HCT116 (cell line): ENCODE data around the gene HMGXB3. TPM values are rescaled to one million over a fixed set of nuclear protein-coding genes. Genes with fewer than 3 reads are reported as not detected.

Experiments
- ATAC-seq: fragments of 200-7000 bp; cut with Tn5 transposase; 2 replicates; pipeline ENCODE4 v1.9.1; 2020; ENCODE audit warnings: mild to moderate bottlenecking, moderate library complexity
- BruUV-seq: library from RNA; stranded (reverse); fragments of 400-500 nt; replicated peaks from 2 replicates; lab custom pipeline; 2021; lab: Mats Ljungman, UMichigan
- CTCF ChIA-PET: fragments of 300-600 bp; sonication (Branson Sonifier 250); formaldehyde crosslinking; loops from one replicate; lab custom pipeline; 2021; ENCODE audit warnings: antibody characterized with exemption; lab: Charles Lee
- POLR2A ChIA-PET: fragments of 300-600, 350-600 bp; sonication (Branson Sonifier 250); formaldehyde crosslinking; loops from one replicate; lab custom pipeline; 2021; ENCODE audit warnings: antibody characterized with exemption; lab: Charles Lee
- RAD21 ChIA-PET, 2 experiments: fragments of 300-600 bp; sonication (Branson Sonifier 250); formaldehyde crosslinking; loops; one replicate each; lab custom pipeline; 2023; ENCODE audit warnings: low total read pairs in 2 of 2; ENCODE audit not compliant: uncharacterized antibody in 2 of 2, unreplicated experiment in 2 of 2, low non-redundant PET in 1 of 2; lab: Charles Lee
- DNase-seq: peaks from one replicate; pipeline ENCODE4 v3.0.0-alpha.2; 2010; ENCODE audit warnings: low read depth, low spot score
- H2AFZ ChIP-seq: fragments of 200-600 bp; shearing (Covaris generic), sonication (generic); 2 replicates; pipeline ENCODE4 v1.6.1; 2017; ENCODE audit warnings: low read depth, mixed run types, mixed read lengths, antibody characterized with exemption, low read length; ENCODE audit not compliant: poor library complexity, severe bottlenecking
- H3K27ac ChIP-seq: 2 replicates; pipeline ENCODE4 v1.5.1; 2012; ENCODE audit warnings: low read depth, low read length
- H3K27me3 ChIP-seq: fragments of 200-600 bp; sonication (generic); 2 replicates; pipeline ENCODE4 v1.6.1; 2016; ENCODE audit warnings: mixed run types, low read length, mixed read lengths; ENCODE audit not compliant: insufficient read depth
- H3K36me3 ChIP-seq, 2 experiments: fragments of 200-500 bp in 1 of 2; fragments of 200-600 bp in 1 of 2; sonication (Bioruptor generic) in 1 of 2; sonication (generic) in 1 of 2; 2 replicates each; pipeline versions ENCODE4 v1.5.1 to v1.6.1; 2014 to 2016; ENCODE audit warnings: low read length in 2 of 2, inconsistent platforms in 1 of 2, mixed read lengths in 1 of 2, mixed run types in 1 of 2; ENCODE audit not compliant: insufficient read depth in 2 of 2, control insufficient read depth in 1 of 2
- H3K4me1 ChIP-seq, 2 experiments: fragments of 200-600 bp in 1 of 2; sonication (generic) in 1 of 2; 2 replicates each; pipeline versions ENCODE4 v1.5.1 to v1.6.1; 2012 to 2017; ENCODE audit warnings: low read length in 2 of 2, inconsistent platforms in 1 of 2, mild to moderate bottlenecking in 1 of 2, mixed read lengths in 1 of 2, mixed run types in 1 of 2, moderate library complexity in 1 of 2; ENCODE audit not compliant: insufficient read depth in 2 of 2, control insufficient read depth in 1 of 2
- H3K4me2 ChIP-seq: fragments of 200-600 bp; sonication (generic); 2 replicates; pipeline ENCODE4 v1.6.1; 2017; ENCODE audit warnings: mixed run types, low read length, mixed read lengths
- H3K4me3 ChIP-seq, 2 experiments: fragments of 200-600 bp in 1 of 2; sonication (generic) in 1 of 2; replicated peaks in 1 of 2; 2 replicates each; pipeline ENCODE4 v1.5.1; 2011 to 2016; ENCODE audit warnings: low read length in 2 of 2, control low read depth in 1 of 2, low read depth in 1 of 2, mild to moderate bottlenecking in 1 of 2, mixed read lengths in 1 of 2, mixed run types in 1 of 2
- H3K79me2 ChIP-seq: fragments of 200-600 bp; sonication (generic); 2 replicates; pipeline ENCODE4 v1.6.1; 2017; ENCODE audit warnings: mild to moderate bottlenecking, mixed run types, low read length, moderate library complexity, mixed read lengths; ENCODE audit not compliant: insufficient read depth
- H3K9ac ChIP-seq: fragments of 200-600 bp; sonication (generic); 2 replicates; pipeline ENCODE4 v1.6.1; 2016; ENCODE audit warnings: low read length, mixed read lengths
- H3K9me2 ChIP-seq: fragments of 200-600 bp; sonication (generic), shearing (Covaris generic); 2 replicates; pipeline ENCODE4 v1.6.1; 2017; ENCODE audit warnings: mixed run types, mild to moderate bottlenecking, moderate library complexity; ENCODE audit not compliant: insufficient read depth
- H3K9me3 ChIP-seq, 2 experiments: fragments of 200-500 bp in 1 of 2; fragments of 200-600 bp in 1 of 2; sonication (Bioruptor generic) in 1 of 2; sonication (generic) in 1 of 2; 2 replicates each; pipeline ENCODE4 v1.6.1; 2014 to 2017; ENCODE audit warnings: low read length in 2 of 2, mixed read lengths in 2 of 2, inconsistent platforms in 1 of 2, low read depth in 1 of 2, mild to moderate bottlenecking in 1 of 2, mixed run types in 1 of 2, moderate library complexity in 1 of 2; ENCODE audit not compliant: control insufficient read depth in 1 of 2, insufficient read depth in 1 of 2
- H4K20me1 ChIP-seq: fragments of 200-600 bp; sonication (generic), shearing (Covaris generic); 2 replicates; pipeline ENCODE4 v1.6.1; 2017; ENCODE audit warnings: mixed run types, mild to moderate bottlenecking, moderate library complexity; ENCODE audit not compliant: insufficient read depth
- CBX3 ChIP-seq: IDR thresholded peaks from 2 replicates; pipeline ENCODE4 v1.6.1; 2012; ENCODE audit warnings: low read depth
- CEBPB ChIP-seq: IDR thresholded peaks from 2 replicates; pipeline ENCODE4 v1.6.1; 2012; ENCODE audit warnings: low read depth
- CTCF ChIP-seq, 3 experiments: fragments of 200-600 bp in 1 of 3; sonication (generic) in 1 of 3; IDR thresholded peaks in 2 of 3; conservative IDR thresholded peaks in 1 of 3; 2 replicates each; pipeline ENCODE4 v1.5.1; 2012 to 2017; ENCODE audit warnings: low read depth in 2 of 3, low read length in 2 of 3, antibody characterized with exemption in 1 of 3, borderline replicate concordance in 1 of 3, control low read depth in 1 of 3, mild to moderate bottlenecking in 1 of 3, mixed read lengths in 1 of 3, mixed run types in 1 of 3, moderate library complexity in 1 of 3; ENCODE audit not compliant: insufficient read depth in 1 of 3
- ELF1 ChIP-seq: IDR thresholded peaks from 2 replicates; pipeline ENCODE4 v1.6.1; 2012; ENCODE audit warnings: low read depth, borderline replicate concordance
- EZH2 ChIP-seq: fragments of 200-600 bp; sonication (generic); IDR thresholded peaks from 2 replicates; pipeline ENCODE4 v1.6.1; 2017; ENCODE audit warnings: antibody characterized with exemption, mixed run types
- EZH2phosphoT487 ChIP-seq: fragments of 200-600 bp; IDR thresholded peaks from 2 replicates; pipeline ENCODE4 v1.6.1; 2018; ENCODE audit warnings: antibody characterized with exemption, borderline replicate concordance
- FOSL1 ChIP-seq: IDR thresholded peaks from 2 replicates; pipeline ENCODE4 v1.6.1; 2012; ENCODE audit warnings: low read depth
- JUND ChIP-seq: IDR thresholded peaks from 2 replicates; pipeline ENCODE4 v1.6.1; 2012
- POLR2A ChIP-seq: IDR thresholded peaks from 2 replicates; pipeline ENCODE4 v1.7.0; 2011; ENCODE audit warnings: borderline replicate concordance; ENCODE audit not compliant: insufficient read depth, insufficient read length; ENCODE audit errors: extremely low read depth
- POLR2AphosphoS5 ChIP-seq: IDR thresholded peaks from 2 replicates; pipeline ENCODE4 v1.6.1; 2011; ENCODE audit warnings: mild to moderate bottlenecking, low read depth, low read length, moderate library complexity
- REST ChIP-seq: IDR thresholded peaks from 2 replicates; pipeline ENCODE4 v1.6.1; 2012; ENCODE audit warnings: low read depth
- SIN3A ChIP-seq: IDR thresholded peaks from 2 replicates; pipeline ENCODE4 v1.6.1; 2012; ENCODE audit warnings: low read depth
- SP1 ChIP-seq: IDR thresholded peaks from 2 replicates; pipeline ENCODE4 v1.6.1; 2012; ENCODE audit warnings: low read depth
- TCF7L2 ChIP-seq: IDR thresholded peaks from 2 replicates; pipeline ENCODE4 v1.7.0; 2011; ENCODE audit warnings: borderline replicate concordance, inconsistent platforms; ENCODE audit not compliant: insufficient read depth, insufficient read length; ENCODE audit errors: extremely low read depth
- YY1 ChIP-seq: IDR thresholded peaks from 2 replicates; pipeline ENCODE4 v1.6.1; 2011; ENCODE audit warnings: low read length, low read depth, moderate library complexity, mild to moderate bottlenecking; ENCODE audit not compliant: insufficient replicate concordance; ENCODE audit errors: extremely low read depth
- ZBTB33 ChIP-seq: IDR thresholded peaks from 2 replicates; pipeline ENCODE4 v1.6.1; 2011; ENCODE audit warnings: mild to moderate bottlenecking, low read length, moderate library complexity; ENCODE audit not compliant: insufficient replicate concordance; ENCODE audit errors: extremely low read depth
- ZNF274 ChIP-seq: fragments of 200-500 bp; sonication (Bioruptor generic); IDR thresholded peaks from 2 replicates; pipeline ENCODE4 v1.6.1; 2014; ENCODE audit warnings: mild to moderate bottlenecking, low read depth, low read length, inconsistent platforms
- intact Hi-C: fragments of 100-400 bp; cut with micrococcal nuclease; formaldehyde crosslinking; loops from 2 replicates; pipeline ENCODE4 v1.10.0; 2022
- total RNA-seq: library from RNA; stranded (reverse); gene quantifications from one replicate; pipeline ENCODE4 v1.2.1, GENCODE V29; 2021; ENCODE audit not compliant: unreplicated experiment

HMGXB3 gene
- total RNA-seq, 1 experiment from 2014 or later = 41.8 TPM

- ATAC-seq = peak; percentile 28
- POLR2A ChIA-PET = interaction anchor here (0.7 to 1.6 kb wide), 14 partner anchors 8 to 131 kb away, joined by 3 to 6 read pairs (median 3); partner anchors contain the start of genes HMGXB3 and TIGD6
- Histone ChIP-seq H3K27me3 (no peaks in the 10 kb centered on the region), H3K9me2 (no peaks in the 10 kb centered on the region), H3K9me3 (no peaks in the 10 kb centered on the region), H3K27ac (peak overlapping the region; percentile 52), H3K4me3 (peak overlapping the region; percentile 74), H3K4me1 (peaks cover 8 to 27% of the 10 kb centered on the region in 2 experiments), H3K9ac (peak overlapping the region; percentile 73), H3K4me2 (peak overlapping the region; percentile 97), H2AFZ (peak overlapping the region; percentile 69), H3K36me3 (no peaks in the 10 kb centered on the region), H3K79me2 (0 out of 2 replicates have a peak, but pooled peaks cover 2% of the 10 kb centered on the region), H4K20me1 (no peaks in the 10 kb centered on the region)
- intact Hi-C loops = no loop called here
- CTCF ChIA-PET = interaction anchor here (0.7 to 3.4 kb wide), 15 partner anchors 8 to 327 kb away, joined by 3 to 26 read pairs (median 5); no protein-coding TSS in a partner anchor
- peak; percentile 87 for DNase-seq
- RAD21 ChIA-PET = interaction anchor here (0.6 to 1.0 kb wide), 3 partner anchors 31 to 126 kb away, joined by 3 to 4 read pairs (median 3); no protein-coding TSS in a partner anchor
- BruUV-seq = no TSS peak
- TF ChIP-seq EZH2phosphoT487 = no peak
- peak; percentile 71 for TF ChIP-seq CBX3
- peak; percentile 53; the same call in 1 of the 2 replicates for TF ChIP-seq FOSL1
- no peak for TF ChIP-seq SP1
- TF ChIP-seq ZNF274 = no peak
- TF ChIP-seq ELF1 = no peak
- TF ChIP-seq TCF7L2 = no peak
- TF ChIP-seq REST = no peak
- no peak for TF ChIP-seq EZH2
- no peak for TF ChIP-seq SIN3A
- no peak for TF ChIP-seq CEBPB
- no peak for TF ChIP-seq YY1
- TF ChIP-seq ZBTB33 = no peak
- TF ChIP-seq POLR2A = no peak
- TF ChIP-seq POLR2AphosphoS5 = no peak; the same call in 1 of the 2 replicates
- TF ChIP-seq CTCF (IDR thresholded peaks at IDR 0.05 in 2 of 3, conservative IDR thresholded peaks at IDR 0.05 in 1 of 3; ENCODE audit: borderline replicate concordance in 1 of 3, insufficient read depth in 1 of 3, low read depth in 2 of 3, low read length in 2 of 3) = peak; percentile 68 to 94 (median 84)
- 0 out of 2 replicates have a peak, but pooled peaks have one; percentile 8 for TF ChIP-seq JUND
Observed at GRCh38 chr5:149959406-149960236, 40.9 kb upstream of the HMGXB3 start.
